NCI-H748 (cell line): ENCODE results near the gene XPR1.

Experiments
- DNase-seq: peaks from one replicate; lab custom pipeline; 2025; ENCODE audit not compliant: unreplicated experiment; lab: John Stamatoyannopoulos, UW

Gene XPR1

GRCh38 chr1:180909462-180909976 is 277.7 kb downstream of the XPR1 start:
- DNase-seq: no peak

- DNase-seq: no peak
Measured at GRCh38 chr1:180911640-180912191, 279.9 kb downstream of the XPR1 start.

- DNase-seq: peak; percentile 33
Measured at GRCh38 chr1:180912211-180912800, 280.5 kb downstream of the XPR1 start.

GRCh38 chr1:180912801-180913565 is 281.2 kb downstream of the XPR1 start, which contains the start of gene KIAA1614:
Gene KIAA1614, plus strand, starts transcription at chr1:180912897. Its CDS starts 347 bp downstream, at chr1:180913244.
- DNase-seq: peak; percentile 36

- no peak for DNase-seq
Measured at GRCh38 chr1:180915426-180915965, 283.7 kb downstream of the XPR1 start.

GRCh38 chr1:180916012-180916770 is 284.4 kb downstream of the XPR1 start:
- no peak for DNase-seq

GRCh38 chr1:180916771-180917170 is 284.9 kb downstream of the XPR1 start:
- DNase-seq: no peak

- no peak for DNase-seq
Measured at GRCh38 chr1:180917306-180918065, 285.7 kb downstream of the XPR1 start.

GRCh38 chr1:180918519-180918918 is 286.7 kb downstream of the XPR1 start:
- DNase-seq: no peak

GRCh38 chr1:180919183-180919700 is 287.4 kb downstream of the XPR1 start:
- no peak for DNase-seq

GRCh38 chr1:180920193-180920592 is 288.4 kb downstream of the XPR1 start:
- DNase-seq: no peak

GRCh38 chr1:180920702-180921101 is 288.9 kb downstream of the XPR1 start:
- no peak for DNase-seq

GRCh38 chr1:180921386-180921785 is 289.6 kb downstream of the XPR1 start:
- no peak for DNase-seq

GRCh38 chr1:180921891-180922630 is 290.2 kb downstream of the XPR1 start:
- DNase-seq: no peak

- no peak for DNase-seq
Measured at GRCh38 chr1:180922631-180923015, 290.8 kb downstream of the XPR1 start.

- no peak for DNase-seq
Measured at GRCh38 chr1:180923021-180923841, 291.4 kb downstream of the XPR1 start.

- DNase-seq: no peak
Measured at GRCh38 chr1:180923887-180924286, 292.1 kb downstream of the XPR1 start.

GRCh38 chr1:180924939-180925338 is 293.1 kb downstream of the XPR1 start:
- DNase-seq: no peak
